ENCODE measurements around the gene CMTM2. TPM values are rescaled to one million over a fixed set of nuclear protein-coding genes. Genes with fewer than 3 reads are reported as not detected.

CMTM2 gene
- total RNA-seq, 1 donor, result not detected

DNA sequence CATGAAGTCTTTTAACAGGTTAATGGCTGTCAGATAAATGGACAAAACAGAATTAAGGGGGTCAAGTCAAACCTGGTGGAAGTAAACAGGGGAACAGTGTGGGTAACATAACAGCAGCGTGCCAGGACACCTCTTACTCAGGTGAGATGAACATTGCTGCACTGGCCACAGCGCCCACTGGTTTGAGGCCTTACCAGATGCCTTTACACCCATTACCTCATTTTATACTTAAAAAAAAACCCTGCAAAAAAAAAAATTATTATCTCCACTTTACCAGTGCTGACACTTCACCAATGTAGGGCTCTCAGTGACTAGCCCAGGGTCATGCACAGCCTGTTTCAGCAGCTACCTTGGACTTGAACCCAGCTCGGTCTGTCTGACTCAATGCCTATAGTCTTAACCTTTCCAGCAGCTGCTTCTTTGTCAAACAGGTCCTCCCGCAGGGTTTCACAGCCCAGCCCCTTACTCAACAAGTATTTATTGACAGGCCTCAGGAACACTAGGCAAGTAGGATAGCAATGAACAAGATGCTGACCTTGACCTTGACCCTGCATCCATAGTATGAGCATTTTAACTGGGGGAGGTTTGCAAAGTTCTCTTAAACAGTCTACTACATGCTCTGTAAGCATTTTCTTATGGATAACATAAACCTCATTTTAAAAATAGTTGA lies 55.4 kb downstream of the CMTM2 start:
- Histone ChIP-seq H3K27me3 (ENCODE audit: insufficient read depth, low read length) (no peaks in the 10 kb centered on the region), H3K36me3 (ENCODE audit: insufficient read depth, low read length) (no peaks in the 10 kb centered on the region), H4K20me1 (ENCODE audit: insufficient read depth, low read length) (no peaks in the 10 kb centered on the region), H3K79me2 (ENCODE audit: insufficient read depth, low read length) (no peaks in the 10 kb centered on the region), H3K4me2 (ENCODE audit: insufficient read depth, low read length) (no peak overlapping the region), H3K4me1 (ENCODE audit: insufficient read depth, low read length) (peaks cover 6% of the 10 kb centered on the region), H3K27ac (ENCODE audit: low read depth, low read length) (no peak overlapping the region), H3K4me3 (ENCODE audit: insufficient read depth, low read length) (no peak overlapping the region), H2AFZ (ENCODE audit: low read length) (no peak overlapping the region), H3K9me3 (ENCODE audit: low read depth, low read length) (no peaks in the 10 kb centered on the region)
- TF ChIP-seq, protein P1, sequence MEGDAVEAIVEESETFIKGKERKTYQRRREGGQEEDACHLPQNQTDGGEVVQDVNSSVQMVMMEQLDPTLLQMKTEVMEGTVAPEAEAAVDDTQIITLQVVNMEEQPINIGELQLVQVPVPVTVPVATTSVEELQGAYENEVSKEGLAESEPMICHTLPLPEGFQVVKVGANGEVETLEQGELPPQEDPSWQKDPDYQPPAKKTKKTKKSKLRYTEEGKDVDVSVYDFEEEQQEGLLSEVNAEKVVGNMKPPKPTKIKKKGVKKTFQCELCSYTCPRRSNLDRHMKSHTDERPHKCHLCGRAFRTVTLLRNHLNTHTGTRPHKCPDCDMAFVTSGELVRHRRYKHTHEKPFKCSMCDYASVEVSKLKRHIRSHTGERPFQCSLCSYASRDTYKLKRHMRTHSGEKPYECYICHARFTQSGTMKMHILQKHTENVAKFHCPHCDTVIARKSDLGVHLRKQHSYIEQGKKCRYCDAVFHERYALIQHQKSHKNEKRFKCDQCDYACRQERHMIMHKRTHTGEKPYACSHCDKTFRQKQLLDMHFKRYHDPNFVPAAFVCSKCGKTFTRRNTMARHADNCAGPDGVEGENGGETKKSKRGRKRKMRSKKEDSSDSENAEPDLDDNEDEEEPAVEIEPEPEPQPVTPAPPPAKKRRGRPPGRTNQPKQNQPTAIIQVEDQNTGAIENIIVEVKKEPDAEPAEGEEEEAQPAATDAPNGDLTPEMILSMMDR (IDR thresholded peaks at IDR 0.05; ENCODE audit: extremely low read depth, low read depth, low read length), result no peak
- no peak for DNase-seq (ENCODE audit: insufficient read length, low spot score, missing footprints)

DNA sequence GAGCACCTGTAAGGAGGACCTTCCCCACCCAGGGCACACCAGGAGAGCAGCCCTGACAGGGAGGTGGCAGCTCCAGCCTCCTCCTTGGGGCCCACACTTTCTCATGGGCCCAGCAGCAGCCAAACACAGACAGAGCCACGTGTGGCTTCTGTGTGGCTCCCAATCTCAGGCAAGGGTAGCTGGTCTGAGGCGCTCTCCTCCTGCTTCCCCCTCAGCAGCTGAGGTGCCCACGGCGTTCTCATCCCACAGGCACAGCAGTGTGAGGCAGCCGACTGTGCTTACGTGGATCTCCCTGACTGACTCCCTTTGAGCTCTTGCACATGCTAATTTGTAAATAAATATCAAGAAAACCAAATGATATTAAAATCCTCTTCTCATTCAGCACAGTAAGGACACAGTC lies 56.1 kb downstream of the CMTM2 start:
- Histone ChIP-seq H3K27me3 (ENCODE audit: insufficient read depth, low read length) (no peaks in the 10 kb centered on the region), H3K36me3 (ENCODE audit: insufficient read depth, low read length) (no peaks in the 10 kb centered on the region), H3K4me2 (ENCODE audit: insufficient read depth, low read length) (no peak overlapping the region), H3K9me3 (ENCODE audit: low read depth, low read length) (no peaks in the 10 kb centered on the region), H2AFZ (ENCODE audit: low read length) (no peak overlapping the region), H4K20me1 (ENCODE audit: insufficient read depth, low read length) (no peaks in the 10 kb centered on the region), H3K79me2 (ENCODE audit: insufficient read depth, low read length) (no peaks in the 10 kb centered on the region), H3K4me1 (ENCODE audit: insufficient read depth, low read length) (peaks cover 6% of the 10 kb centered on the region), H3K4me3 (ENCODE audit: insufficient read depth, low read length) (no peak overlapping the region), H3K27ac (ENCODE audit: low read depth, low read length) (no peak overlapping the region)
- TF ChIP-seq, protein P1 (IDR thresholded peaks at IDR 0.05; ENCODE audit: extremely low read depth, low read depth, low read length), result no peak
- DNase-seq (ENCODE audit: insufficient read length, low spot score, missing footprints), result no peak

- no peak overlapping the region for H3K27ac ChIP-seq (ENCODE audit: low read depth, low read length)
These were observed 56.9 kb downstream of the CMTM2 start for GRCh38 chr16:66636199-66636598.

DNA sequence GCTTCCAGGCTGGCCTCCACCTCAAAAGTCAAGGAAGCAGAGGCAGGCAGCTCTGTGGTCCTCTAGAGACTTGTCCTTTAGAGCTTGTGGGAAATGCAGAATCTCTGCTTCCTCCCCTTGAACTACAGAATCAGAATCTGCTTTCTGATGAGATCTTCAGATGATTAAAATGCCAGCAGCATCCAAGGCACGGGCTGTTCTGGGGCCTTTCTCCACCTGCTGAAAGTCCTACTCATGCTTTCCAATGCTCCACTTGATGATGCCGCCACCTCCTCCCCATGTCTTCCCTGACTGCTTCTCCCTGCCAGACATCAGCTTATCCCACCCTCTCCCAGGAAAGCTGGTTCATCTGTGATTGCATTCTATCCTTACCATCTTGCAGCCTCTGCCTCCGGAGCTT lies 58.5 kb downstream of the CMTM2 start:
- DNase-seq (ENCODE audit: insufficient read length, low spot score, missing footprints), result no peak

More at GRCh38 chr16:66636199-66636598, 56.9 kb downstream of the CMTM2 start:
- H3K4me1 ChIP-seq (ENCODE audit: insufficient read depth, low read length), result peaks cover 6% of the 10 kb centered on the region
- TF ChIP-seq, protein P1 (IDR thresholded peaks at IDR 0.05; ENCODE audit: extremely low read depth, low read depth, low read length), result no peak
- H3K4me2 ChIP-seq (ENCODE audit: insufficient read depth, low read length), result no peak overlapping the region
- DNase-seq (ENCODE audit: insufficient read length, low spot score, missing footprints), result no peak
- no peak overlapping the region for H3K4me3 ChIP-seq (ENCODE audit: insufficient read depth, low read length)
- no peaks in the 10 kb centered on the region for H4K20me1 ChIP-seq (ENCODE audit: insufficient read depth, low read length)
- no peaks in the 10 kb centered on the region for H3K79me2 ChIP-seq (ENCODE audit: insufficient read depth, low read length)
- H3K36me3 ChIP-seq (ENCODE audit: insufficient read depth, low read length), result no peaks in the 10 kb centered on the region
- no peaks in the 10 kb centered on the region for H3K27me3 ChIP-seq (ENCODE audit: insufficient read depth, low read length)
- no peaks in the 10 kb centered on the region for H3K9me3 ChIP-seq (ENCODE audit: low read depth, low read length)
- H2AFZ ChIP-seq (ENCODE audit: low read length), result no peak overlapping the region

More for the DNA sequence above, 58.5 kb downstream of the CMTM2 start:
- Histone ChIP-seq H3K9me3 (ENCODE audit: low read depth, low read length) (no peaks in the 10 kb centered on the region), H3K4me3 (ENCODE audit: insufficient read depth, low read length) (no peak overlapping the region), H3K4me2 (ENCODE audit: insufficient read depth, low read length) (no peak overlapping the region), H3K4me1 (ENCODE audit: insufficient read depth, low read length) (peaks cover 6% of the 10 kb centered on the region), H2AFZ (ENCODE audit: low read length) (no peak overlapping the region), H3K79me2 (ENCODE audit: insufficient read depth, low read length) (no peaks in the 10 kb centered on the region), H3K36me3 (ENCODE audit: insufficient read depth, low read length) (no peaks in the 10 kb centered on the region), H3K27me3 (ENCODE audit: insufficient read depth, low read length) (no peaks in the 10 kb centered on the region), H4K20me1 (ENCODE audit: insufficient read depth, low read length) (no peaks in the 10 kb centered on the region), H3K27ac (ENCODE audit: low read depth, low read length) (no peak overlapping the region)
- TF ChIP-seq, protein P1 (IDR thresholded peaks at IDR 0.05; ENCODE audit: extremely low read depth, low read depth, low read length), result no peak

Small RNAs within 50 kb of the gene (small RNA-seq; reads per million reads assigned to genes)
- gene CKLF-CMTM1, result not detected

Other genes starting within 250 kb of the CMTM2 start
- gene CDH5, start 212.8 kb upstream of the CMTM2 start, total RNA-seq, result 0.72 and 1.8 TPM in 2 replicates
- gene BEAN1, start 152.2 kb upstream of the CMTM2 start, total RNA-seq, result 0.29 and 0.36 TPM in 2 replicates
- 73.5 and 81.3 TPM in 2 replicates for gene TK2, start 29.3 kb upstream of the CMTM2 start, total RNA-seq
- gene CKLF, start 26.9 kb upstream of the CMTM2 start, total RNA-seq, result 46.0 and 48.9 TPM in 2 replicates
- gene CMTM1, start 13.0 kb upstream of the CMTM2 start, total RNA-seq, result 4.0 and 4.1 TPM in 2 replicates
- gene CMTM3, start 25.2 kb downstream of the CMTM2 start, total RNA-seq, result 24.6 and 29.8 TPM in 2 replicates
- 42.7 and 52.5 TPM in 2 replicates for gene CMTM4, start 117.3 kb downstream of the CMTM2 start, total RNA-seq
- gene DYNC1LI2, start 172.1 kb downstream of the CMTM2 start, total RNA-seq, result 157 and 183 TPM in 2 replicates
- 0.29 and 0.36 TPM in 2 replicates for gene TERB1, start 222.1 kb downstream of the CMTM2 start, total RNA-seq

Data from osteoblast (primary cell).